GM11168 (cell line): Measurements from ENCODE around the gene CIDEB.
"Not testable (repeated sequence)": the region's sequence is repeated elsewhere in the genome, so short reads cannot be mapped to it uniquely, and the experiment has no call there.

Source experiments
- in situ Hi-C: fragments of 300-500 bp; cut with MboI; formaldehyde crosslinking; loops from one replicate; pipeline ENCODE4 v1.12.0; 2022; ENCODE audit warnings: low sequenced_read_pairs; ENCODE audit not compliant: unreplicated experiment

Gene CIDEB

DNA sequence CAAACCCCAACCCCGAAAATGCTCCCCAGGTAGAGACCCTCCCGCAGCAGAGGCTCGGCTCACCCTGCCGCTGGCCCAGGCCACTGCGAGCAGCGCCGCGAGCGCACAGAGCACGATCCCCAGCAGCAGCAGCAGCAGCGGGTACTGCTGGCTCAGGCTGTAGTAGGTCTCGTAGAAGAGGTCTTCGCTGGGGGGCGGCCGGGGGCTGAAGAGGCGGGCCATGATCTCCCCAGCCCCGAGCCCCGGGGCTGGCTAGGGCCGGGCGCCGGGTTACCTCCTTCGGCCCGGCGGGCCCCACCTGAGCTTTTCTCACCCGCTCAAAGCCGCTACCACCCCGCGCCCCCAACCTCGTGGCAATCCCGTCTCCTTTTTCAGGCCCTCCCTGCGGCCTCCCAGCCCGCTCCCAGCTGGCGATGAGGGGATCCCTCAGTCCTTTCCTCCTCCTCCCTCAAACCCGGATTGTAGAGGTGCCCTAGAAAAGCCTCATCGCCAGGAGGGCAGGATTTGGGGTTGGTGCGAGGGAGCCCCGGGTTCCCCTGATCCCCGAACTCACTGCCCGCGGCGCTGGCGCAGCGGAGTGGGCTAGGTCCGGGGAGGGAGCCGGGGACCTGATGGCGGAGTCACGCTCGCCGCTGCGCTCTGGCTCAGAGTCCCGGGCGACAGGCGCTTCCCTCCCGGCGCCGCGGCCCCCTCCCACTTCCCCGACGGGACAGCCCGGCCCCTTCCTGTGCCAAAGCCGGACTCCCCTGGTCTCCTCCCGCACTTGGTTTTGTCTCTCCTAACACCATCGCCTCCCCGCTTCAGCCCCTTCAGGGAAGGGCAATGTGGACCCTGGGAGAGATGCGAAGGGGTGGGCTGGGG, 26.9 kb upstream of the CIDEB start, which contains the start of gene ADCY4:
Gene ADCY4, minus strand, starts transcription at position 641 of the 861 bp plus-strand sequence. Its CDS starts 419 bp downstream, at position 222.
- in situ Hi-C loops, result loop anchor here (5.0 kb wide), 1 partner anchor 103 kb away; no protein-coding TSS in a partner anchor

- in situ Hi-C loops, result loop anchor here (5.0 kb wide), 1 partner anchor 105 kb away; no protein-coding TSS in a partner anchor
Observed at GRCh38 chr14:24332268-24332993, 24.7 kb upstream of the CIDEB start.

GRCh38 chr14:24331731-24332267, 24.0 kb upstream of the CIDEB start:
- in situ Hi-C loops, result loop anchor here (5.0 kb wide), 1 partner anchor 106 kb away; no protein-coding TSS in a partner anchor

- in situ Hi-C loops, result loop anchor here (5.0 kb wide), 1 partner anchor 106 kb away; no protein-coding TSS in a partner anchor
Observed at GRCh38 chr14:24330973-24331674, 23.3 kb upstream of the CIDEB start.

- in situ Hi-C loops, result loop anchor here (5.0 kb wide), 1 partner anchor 108 kb away; no protein-coding TSS in a partner anchor
Observed at GRCh38 chr14:24329736-24330135, 22.0 kb upstream of the CIDEB start.

DNA sequence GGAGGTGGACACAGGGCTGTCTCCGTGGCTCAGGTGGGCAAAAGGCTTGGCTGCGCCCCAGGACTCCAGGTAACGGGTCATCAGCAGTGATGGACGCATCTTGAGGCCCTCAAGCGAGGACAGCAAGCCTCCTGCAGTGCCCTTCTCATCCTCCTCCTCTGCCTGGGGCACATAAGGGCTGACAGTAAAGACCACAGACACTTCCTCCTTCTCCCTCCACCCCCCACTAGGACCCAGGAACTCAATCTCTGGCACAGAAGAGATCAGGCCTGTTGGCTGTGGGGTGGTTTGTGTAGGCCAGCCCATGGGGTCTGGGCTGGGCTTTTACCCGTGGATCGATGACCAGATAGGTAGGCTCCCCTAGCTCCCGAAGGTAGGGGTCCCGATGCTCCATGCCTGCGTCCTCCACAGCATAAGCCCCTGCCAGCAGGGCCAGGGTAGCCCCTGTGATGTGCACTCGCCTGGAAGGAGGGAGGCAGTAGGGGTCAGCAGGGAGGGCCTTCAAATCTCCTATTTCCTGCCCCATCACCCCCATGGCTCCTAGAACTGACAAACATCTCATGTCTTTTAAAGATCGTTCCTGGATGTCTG, 21.4 kb upstream of the CIDEB start:
- in situ Hi-C loops, result no loop called here

DNA sequence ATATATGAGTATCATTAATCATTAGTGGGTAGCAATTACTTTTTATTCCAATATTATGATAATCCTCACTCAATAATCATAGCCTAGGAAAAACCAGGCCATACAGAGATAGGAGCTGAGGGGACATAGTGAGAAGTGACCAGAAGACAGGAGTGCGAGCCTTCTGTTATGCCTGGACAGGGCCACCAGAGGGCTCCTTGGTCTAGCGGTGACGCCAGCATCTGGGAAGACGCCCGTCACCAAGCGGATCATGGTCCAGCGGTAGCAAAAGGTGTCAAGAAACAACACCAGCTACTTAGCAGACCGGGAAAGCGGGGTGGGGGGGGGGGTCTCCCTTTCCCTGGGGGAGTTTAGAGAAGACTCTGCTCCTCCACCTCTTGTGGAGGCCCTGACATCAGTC, 20.1 kb upstream of the CIDEB start:
- in situ Hi-C loops, result not testable (repeated sequence)

GRCh38 chr14:24327303-24327702, 19.5 kb upstream of the CIDEB start:
- in situ Hi-C loops, result no loop called here

DNA sequence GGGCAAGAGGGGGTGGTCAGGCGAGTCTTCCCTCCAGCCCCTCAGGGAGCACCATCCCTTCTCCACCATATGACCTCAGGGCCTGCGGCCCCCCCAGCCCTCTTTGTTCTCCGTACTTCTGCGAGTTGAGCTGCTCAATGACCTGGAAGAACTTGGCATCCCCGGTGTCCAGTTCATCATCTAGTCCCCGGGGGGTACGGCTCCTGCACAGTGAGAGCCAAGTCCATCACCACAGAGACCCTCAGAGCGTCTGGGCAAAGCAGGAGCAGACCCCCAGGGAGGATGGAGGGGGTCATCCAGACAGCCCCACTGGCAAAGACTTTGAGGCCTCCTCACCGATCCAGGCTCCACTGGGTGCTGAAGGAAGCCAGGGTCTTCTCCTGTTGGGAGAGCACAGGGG, 18.2 kb upstream of the CIDEB start:
- in situ Hi-C loops, result no loop called here

GRCh38 chr14:24325041-24325530, 17.3 kb upstream of the CIDEB start:
- in situ Hi-C loops, result no loop called here

GRCh38 chr14:24324024-24324423, 16.2 kb upstream of the CIDEB start:
- in situ Hi-C loops, result no loop called here

GRCh38 chr14:24323341-24323740, 15.6 kb upstream of the CIDEB start:
- in situ Hi-C loops, result no loop called here

DNA sequence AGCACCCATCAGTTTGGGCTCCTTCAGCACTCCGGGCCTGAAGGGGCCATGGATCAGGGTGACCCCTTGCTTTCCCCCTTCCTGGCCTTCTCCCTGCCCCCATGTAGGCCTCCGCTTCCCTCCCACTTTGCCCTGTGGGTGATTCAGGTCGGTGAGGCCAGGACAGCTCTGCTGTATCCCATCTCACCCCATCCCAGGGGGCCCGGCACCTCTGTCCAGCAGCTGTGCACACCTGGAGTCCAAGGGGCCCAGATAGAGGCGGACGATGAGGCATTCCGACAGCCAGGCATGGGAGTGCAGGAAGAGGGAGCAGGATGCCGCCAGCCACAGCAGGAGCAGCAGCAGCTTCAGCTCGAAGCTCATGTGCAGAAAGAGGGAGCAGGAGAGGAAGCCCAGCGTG, 14.9 kb upstream of the CIDEB start:
- in situ Hi-C loops, result no loop called here

- in situ Hi-C loops, result no loop called here
Observed at GRCh38 chr14:24321212-24321975, 13.6 kb upstream of the CIDEB start.

DNA sequence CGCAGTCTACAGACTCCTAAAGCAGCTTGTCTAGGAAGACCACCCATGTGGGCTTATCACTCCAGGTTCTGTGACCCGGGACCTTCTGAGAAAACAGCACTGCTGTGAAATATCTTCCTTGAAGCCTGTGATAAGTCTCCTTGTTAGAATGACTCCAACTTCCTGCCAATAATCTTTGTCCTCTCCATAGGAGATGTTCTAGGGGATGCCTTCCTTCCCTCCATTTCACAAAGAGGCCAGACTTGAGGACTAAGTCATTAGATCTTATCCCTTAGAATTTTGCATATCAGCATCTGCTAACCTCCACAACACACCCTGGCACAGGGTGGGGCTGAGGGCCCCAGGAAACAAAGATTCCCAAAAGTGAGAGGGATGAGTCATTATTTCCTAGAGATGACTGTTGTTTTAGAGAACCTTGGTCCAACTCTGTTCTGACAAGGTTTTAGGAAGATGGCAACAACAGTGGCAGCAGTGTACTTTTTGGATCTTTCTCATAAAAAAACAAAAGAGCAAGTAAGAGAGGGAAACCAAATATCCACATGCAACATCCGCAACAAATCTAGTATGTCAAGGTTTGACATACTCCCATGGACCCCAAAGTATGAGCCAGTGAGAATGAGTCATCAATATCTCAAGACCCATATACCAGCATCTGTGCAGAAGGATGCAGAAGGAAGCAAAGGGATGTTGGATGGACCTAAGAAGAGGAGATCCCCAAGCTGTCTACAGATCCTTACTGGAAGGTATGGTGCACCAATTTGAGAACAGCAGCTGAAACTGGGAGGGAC, 9.6 kb upstream of the CIDEB start:
- in situ Hi-C loops, result no loop called here

DNA sequence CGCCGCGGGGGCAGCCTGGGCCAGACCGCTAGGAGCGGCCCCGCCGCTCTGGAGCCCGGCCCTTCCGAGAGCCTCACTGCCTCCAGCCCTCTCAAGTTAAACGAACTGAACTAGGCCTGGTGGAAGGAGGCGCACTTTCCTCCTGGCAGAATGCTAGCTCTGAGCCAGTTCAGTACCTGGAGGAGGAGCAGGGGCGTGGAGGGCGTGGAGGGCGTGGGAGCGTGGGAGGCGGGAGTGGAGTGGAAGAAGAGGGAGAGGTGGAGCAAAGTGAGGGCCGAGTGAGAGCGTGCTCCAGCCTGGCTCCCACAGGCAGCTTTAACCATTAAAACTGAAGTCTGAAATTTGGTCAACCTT, 8.8 kb upstream of the CIDEB start:
- in situ Hi-C loops, result no loop called here

- in situ Hi-C loops, result no loop called here
Observed at GRCh38 chr14:24315807-24316596, 8.2 kb upstream of the CIDEB start.
